HK-2 (cell line): Measurements from ENCODE around the gene TXNRD2.

Experiments used
- DNase-seq: peaks from one replicate; pipeline ENCODE4 v3.0.0-alpha.2; 2018; ENCODE audit not compliant: unreplicated experiment

The TXNRD2 gene

DNA sequence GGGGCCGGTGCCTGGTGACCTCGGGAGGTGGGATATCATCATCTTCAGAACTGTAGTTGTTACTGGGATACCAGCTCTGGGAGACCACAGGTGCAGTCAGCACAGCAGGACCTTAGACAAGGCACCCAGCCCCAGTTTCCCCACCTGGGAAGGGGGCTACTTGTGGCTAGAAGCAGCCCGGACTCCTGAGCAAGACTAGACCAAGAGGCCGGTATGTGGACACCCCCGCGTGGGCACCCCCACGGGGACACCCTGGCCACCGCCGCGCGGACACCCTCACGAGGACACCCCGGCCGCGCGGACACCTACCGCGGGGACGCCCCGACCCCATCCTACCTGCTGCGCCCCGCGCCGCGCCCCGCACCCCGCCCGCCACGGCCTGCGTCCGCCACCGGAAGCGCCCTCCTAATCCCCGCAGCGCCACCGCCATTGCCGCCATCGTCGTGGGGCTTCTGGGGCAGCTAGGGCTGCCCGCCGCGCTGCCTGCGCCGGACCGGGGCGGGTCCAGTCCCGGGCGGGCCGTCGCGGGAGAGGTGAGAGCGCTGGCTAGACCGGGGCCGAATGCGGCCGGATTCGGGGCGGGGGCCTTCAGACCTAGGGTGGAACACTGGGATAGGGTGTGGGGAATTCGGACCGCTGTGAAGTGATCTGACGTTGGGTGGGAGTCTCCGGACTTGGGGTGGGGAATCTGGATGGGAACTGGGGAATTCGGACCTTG, at the start of gene TXNRD2, which contains the start of gene COMT:
TSS of gene TXNRD2 (minus strand) at position 454 of the 718 bp plus-strand sequence. CDS start at position 439, 15 bp downstream.
TSS of gene COMT (plus strand) at position 408 of the 718 bp plus-strand sequence. CDS start 20,755 bp downstream, outside the sequence.
- peak; percentile 68 for DNase-seq

DNA sequence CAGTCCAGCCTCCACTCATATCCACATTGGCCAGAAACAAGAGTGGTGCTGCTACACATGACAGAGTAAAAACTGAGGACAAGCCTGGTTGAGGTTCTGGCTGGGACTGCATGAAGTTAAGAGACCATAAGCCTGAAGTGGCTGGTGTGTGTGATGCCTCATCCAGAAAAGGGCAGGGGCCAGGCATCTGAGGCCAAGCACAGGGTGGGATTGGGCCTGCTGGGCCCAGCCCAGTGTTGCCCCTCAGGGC, 49.7 kb upstream of the TXNRD2 start:
- no peak for DNase-seq

- no peak for DNase-seq
These were observed 49.2 kb upstream of the TXNRD2 start for GRCh38 chr22:19990609-19991394.

- no peak for DNase-seq
These were observed 48.6 kb upstream of the TXNRD2 start for GRCh38 chr22:19990188-19990587.

GRCh38 chr22:19989725-19990067, 48.1 kb upstream of the TXNRD2 start:
- DNase-seq, result no peak

GRCh38 chr22:19988965-19989724, 47.5 kb upstream of the TXNRD2 start:
- DNase-seq, result no peak

DNA sequence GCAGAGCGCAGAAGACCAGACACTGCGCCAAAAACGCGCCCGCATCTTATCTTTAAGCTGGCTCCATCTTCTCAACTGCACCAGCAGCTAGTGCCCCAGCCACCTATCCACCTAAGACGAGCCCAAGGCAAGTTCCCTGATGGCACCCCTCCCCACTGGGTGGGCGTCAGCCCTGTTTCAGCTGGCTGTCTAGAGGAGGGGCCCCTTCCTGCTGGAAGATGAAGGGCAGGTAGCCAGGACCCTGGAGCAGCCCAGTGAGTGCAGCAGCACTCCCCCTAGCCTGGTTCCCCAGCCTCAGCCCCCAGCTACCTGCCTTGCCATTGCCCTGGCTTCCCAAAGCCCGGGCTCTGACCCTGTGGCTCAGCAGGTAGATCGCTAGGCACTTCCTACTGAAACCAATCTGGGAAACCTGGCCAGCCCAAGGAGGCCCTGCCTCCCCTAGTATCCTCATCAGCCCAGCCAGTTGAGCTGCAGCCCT, 46.8 kb upstream of the TXNRD2 start:
- DNase-seq, result no peak

- DNase-seq, result no peak
These were observed 46.0 kb upstream of the TXNRD2 start for GRCh38 chr22:19987394-19988306.

DNA sequence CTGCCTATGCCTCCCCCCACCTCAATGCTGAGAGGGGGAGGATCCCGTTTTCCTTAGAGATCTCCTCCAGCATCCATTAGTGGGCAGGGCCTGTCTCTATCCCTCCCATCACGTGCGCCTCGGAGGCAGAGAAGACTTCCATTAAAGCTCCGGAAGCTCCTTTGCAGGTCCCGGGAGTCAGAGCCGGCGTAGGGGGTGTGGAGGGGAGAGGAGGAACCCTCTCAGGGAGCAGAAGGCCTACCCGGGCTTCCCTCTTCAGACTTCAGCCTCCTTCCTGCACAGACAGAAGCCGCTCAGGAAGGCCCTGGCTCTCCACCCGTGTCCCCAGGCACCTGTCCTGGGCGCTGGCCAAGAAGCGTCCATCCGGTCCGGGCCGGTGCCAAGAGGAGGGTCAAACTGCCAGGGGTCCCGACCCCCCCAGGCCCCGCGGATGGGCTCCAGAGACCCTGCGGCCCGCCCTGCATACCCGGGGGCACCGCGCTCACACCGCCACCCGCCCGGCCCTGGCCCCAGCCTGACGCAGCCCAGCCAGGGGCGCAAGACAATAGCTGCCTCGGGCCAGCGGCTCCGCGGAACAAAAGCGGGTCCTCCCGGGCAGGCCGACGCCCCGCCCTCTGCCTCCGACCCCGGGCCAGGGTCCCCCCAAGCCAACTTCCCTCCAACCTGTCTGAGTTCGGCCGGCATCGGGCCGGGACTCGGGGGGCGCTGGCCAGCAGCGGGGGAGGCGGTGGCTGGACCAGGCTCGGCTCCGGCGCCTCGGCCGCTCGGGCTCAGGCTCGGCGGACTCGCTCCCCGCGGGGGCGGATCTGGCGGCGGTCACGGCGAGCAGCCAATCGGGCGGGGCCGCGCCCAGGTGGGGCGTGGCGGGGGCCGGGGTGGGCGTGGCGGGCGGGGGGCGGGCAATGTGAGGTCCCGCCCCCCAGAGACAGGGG, 45.1 kb upstream of the TXNRD2 start:
- peak; percentile 73 for DNase-seq

DNA sequence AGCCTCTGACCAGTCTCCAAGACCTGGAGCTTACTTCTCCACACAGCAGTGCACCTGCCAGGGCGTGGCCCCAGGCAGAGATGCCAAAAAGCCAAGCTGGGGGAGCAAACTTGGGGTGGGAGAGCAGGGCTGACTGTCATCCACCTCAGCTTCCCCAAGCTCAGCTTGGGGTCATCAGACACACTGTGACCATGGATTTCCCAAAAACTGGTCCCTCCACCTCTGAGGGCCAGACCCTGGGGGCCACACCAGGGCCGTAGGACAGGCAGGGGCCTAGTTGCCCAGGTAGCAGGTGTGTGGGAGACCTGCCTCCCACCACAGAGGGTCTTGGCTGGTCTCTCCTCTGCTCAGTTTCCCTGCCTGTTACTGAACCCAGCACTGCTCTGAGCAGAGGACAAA, 44.4 kb upstream of the TXNRD2 start:
- no peak for DNase-seq

- no peak for DNase-seq
These were observed 43.5 kb upstream of the TXNRD2 start for GRCh38 chr22:19984851-19985811.

- peak; percentile 54 for DNase-seq
These were observed 42.7 kb upstream of the TXNRD2 start for GRCh38 chr22:19984201-19984753.

DNA sequence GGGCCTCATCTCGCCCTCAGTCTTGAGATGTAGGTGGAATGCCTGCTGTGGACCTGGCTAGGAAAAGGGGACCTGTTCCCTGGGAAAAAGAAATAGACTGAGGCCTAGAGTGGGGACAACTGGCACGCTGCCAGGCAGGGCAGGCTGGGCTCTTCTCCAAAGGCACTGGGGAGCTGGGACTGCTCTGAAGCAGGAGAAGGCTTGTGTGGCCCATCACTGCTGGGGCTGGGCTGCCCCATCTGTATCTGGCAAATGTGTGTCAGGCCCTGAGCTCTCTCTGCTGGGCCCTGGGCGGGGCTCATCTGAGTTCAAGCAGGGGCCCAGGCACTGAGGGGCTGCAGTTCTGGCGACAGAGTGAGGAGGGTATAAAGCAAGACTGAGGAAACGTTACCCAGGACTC, 42.1 kb upstream of the TXNRD2 start:
- DNase-seq, result no peak

GRCh38 chr22:19982991-19983578, 41.5 kb upstream of the TXNRD2 start:
- DNase-seq, result no peak

DNA sequence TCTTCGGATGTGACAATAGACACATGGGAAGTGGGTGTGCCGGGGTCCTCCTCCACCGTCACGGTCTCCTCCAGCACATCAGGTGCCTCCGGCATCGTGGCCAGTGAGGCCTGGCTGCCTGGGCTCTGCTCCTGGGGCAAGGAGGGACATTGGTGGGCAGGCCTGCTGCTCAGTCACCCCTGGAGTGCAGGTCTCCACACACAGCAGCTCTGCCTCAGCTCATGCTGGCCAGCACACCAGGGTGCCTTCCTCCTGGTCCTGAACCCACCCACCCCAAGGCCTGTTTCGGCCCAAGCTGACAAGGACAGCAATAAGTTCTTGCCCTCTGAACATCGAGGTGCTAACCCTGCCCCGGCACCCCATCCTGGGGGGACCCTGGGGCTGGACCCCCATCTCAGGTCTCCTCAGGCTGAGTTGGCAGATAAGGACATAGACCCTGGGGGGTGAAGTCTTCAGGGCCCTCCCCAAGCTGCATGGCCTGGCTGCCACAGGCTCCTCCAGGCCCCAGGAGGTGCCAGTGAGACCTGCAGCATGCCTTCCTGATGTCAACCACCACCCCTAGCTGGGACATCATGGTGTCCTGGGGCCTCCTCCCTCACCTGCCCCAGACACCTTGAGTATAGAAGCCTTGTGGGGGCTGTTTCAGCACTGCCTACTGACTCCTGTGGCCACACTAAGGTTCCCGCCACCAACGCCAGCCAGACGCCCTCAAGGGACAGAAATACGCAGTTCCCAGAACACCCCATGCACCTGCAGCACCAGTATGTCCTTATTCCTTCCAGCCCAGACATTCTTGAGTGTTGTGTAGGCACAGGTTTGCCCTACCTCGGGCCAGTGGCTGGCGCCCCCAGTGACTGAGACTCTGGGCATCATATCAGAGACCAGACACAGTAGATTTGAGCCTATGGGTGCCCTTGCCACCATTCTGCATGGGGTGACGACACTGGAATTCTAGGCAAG, 40.6 kb upstream of the TXNRD2 start:
- DNase-seq, result no peak

GRCh38 chr22:19981171-19981960, 39.7 kb upstream of the TXNRD2 start:
- no peak for DNase-seq

DNA sequence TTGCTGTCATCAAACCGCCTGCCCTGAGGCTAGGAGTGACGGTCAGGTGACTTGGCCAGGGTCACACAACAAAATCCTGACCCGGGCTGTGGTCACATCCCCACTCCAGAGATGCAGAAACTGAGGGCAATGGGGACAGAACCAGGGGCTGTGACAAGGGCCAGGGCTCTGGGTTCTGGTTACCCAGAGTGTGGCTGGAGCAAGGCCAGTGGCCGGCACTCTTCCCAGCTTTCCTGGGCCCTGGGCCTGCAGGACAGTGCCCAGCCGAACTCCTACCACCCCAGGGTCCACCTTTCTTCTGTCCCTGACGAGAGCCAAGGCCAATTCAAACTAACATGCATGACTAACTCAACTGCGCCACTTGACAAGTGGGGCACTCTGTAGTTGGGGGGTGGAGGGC, 39.1 kb upstream of the TXNRD2 start:
- DNase-seq, result no peak
